ENCODE data around the gene SHC4.
"Not testable (repeated sequence)": the region's sequence is repeated elsewhere in the genome, so short reads cannot be mapped to it uniquely, and the experiment has no call there.

SHC4 gene

DNA sequence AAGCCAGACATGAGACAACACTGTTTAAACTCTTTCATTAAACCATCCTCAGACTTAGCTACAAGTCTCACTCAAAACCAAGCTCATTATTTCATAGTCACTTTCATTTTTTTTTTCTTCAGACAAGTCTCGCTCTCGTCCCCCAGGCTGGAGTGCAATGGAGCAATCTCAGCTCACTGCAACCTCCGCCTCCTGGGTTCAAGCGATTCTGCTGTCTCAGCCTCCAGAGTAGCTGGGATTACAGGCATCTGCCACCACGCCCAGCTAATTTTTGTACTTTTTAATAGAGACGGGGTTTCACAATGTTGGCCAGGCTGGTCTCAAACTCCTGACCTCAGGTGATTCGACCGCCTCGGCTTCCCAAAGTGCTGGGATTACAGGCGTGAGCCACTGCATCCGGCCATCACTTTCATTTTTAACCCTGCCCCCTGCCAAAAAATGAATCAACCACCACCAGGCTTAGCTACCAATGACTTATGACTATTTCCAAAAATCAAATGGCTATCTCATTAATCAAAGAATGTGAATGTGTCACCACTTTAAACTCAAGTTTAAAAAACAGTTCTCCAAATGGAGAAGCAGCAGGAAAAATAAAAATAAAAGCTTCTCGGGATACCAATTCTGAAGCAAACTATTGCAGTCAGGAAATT, 173.1 kb downstream of the SHC4 start:
- not testable (repeated sequence) for DNase-seq

DNA sequence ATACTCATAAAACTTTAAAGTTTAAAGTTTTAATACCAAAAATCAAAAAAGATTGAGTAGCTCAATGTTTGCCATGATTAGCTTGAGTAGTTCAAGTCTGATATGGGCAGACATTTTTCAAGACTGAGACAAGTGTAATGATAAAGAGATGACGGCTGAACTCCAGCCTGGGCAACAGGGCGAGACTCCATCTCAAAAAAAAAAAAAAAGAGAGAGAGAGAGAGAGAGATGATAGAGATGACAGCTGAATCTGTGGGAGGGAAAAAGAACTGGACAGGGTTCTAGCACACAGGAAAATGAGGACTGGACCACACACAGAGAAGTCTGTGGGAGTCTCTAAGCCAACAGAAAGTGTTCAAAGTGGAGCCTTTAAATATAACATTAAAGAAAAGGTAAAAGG, 178.0 kb downstream of the SHC4 start:
- no peak for DNase-seq

DNA sequence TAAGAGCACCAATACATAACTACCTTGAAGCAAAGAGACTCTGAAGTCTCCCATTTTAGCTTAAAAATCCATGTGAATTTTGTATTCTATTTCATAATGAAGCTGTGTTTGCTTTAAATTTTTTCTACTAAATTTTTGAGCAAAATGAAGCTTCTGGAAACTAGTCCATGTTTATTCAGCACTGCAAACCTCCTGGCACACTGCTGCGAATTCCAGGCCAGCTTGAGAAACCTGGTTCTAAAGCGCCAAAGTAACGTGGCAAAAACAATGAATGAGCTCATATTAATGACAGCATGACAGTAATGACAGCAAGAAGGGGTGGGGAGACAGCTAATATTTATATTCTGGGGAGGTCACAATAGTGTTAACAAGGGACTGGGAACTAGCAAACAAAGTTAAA, 178.5 kb downstream of the SHC4 start:
- no peak for DNase-seq

DNA sequence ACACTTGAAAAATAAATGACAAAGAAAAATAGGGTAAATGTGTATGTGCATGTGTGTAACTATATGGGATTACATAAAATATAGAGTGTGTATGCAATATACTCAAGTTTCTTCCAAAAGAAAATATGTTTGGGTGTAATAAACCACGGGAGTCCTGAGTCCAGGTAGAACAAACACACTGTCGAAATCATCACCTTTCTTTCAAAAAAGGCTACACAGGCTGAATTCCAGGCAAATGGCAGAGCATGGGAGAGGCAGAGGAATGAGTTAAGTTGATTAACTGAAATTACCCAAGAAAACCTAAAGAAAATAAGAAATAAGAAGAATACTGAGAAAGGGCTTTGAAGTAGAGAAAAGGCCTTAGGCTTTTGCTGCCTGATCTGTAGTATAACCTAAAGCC, 179.0 kb downstream of the SHC4 start:
- no peak for DNase-seq

DNA sequence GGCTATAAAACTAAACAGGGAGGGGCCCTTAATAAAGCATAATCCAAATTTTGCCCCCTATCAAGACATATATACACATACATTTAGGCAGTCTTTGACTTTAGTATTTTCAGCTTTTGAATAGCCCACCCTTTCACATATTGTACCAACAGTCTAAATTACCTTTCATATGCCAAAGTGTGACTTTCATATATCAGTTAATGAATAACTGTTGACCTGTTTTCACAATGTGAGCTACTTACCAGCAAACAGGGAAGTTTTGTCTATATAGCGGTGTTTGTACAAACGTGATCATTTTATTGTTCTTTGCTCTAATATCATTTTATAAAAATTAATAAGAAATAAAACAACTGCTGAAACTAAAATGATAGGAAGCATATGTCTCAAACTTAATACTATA, 180.8 kb downstream of the SHC4 start:
- no peak for DNase-seq

DNA sequence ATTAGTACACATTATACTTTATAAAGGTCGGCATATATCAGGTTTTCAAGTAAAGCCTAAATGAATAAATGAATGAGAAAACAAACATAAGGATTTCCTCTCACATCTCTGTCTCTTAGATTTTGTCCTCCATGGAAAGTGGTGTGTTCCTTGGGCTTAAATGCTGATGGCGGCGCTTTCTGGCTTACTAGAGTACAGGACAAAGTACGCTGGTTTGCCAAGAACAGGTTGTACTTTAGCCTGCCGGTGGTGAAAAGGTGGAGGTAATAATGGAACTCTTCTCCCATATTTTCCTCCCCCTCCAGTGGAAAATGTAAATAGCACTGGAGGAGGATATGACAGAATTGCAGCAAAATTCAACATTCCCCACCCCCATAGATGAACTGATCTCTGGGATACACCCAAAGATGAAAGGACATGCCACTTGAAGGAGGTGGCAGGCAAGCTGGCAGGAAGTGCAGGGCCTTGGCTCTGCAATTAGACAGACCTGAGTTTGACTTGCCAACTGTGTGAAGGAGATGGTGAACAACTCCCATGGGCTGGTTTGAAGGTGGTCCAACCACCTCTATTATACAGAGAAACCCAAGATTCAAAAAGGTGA, 182.1 kb downstream of the SHC4 start:
- DNase-seq: no peak

DNA sequence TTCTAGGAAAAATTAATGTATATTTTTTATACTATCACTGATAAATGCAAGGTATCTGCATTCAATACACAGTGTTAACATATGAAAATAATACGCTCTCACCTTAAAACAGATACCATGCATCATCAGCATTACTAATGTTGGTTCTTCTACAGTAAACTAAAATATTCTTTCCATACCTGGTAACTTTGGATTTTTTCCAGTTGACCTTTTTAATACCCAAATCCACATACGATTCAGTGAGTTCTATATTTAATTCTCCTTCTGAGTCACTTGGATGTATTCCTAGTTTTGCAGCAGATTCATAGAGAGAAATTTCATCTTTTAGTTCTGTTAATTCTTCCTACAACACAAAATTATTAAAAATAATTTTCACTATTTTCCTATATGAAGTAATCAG, 182.7 kb downstream of the SHC4 start:
- no peak for DNase-seq

DNA sequence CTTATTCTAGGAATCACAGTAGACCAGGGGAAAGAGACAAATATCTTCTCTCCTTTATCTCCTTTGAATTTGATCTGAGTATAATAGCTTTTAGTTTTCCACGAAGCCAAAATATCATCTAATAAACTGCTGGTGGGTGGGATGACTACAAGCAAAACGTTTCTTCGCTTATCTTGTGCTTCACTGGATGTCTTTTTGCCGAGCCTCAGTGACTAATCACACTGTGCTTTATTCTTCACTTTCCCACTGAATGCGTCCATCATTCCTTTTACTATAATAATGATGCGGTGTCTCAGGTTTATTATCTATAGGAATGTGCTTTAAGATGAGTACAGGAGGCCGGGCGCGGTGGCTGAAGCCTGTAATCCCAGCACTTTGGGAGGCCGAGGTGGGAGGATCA, 185.4 kb downstream of the SHC4 start:
- DNase-seq: no peak

DNA sequence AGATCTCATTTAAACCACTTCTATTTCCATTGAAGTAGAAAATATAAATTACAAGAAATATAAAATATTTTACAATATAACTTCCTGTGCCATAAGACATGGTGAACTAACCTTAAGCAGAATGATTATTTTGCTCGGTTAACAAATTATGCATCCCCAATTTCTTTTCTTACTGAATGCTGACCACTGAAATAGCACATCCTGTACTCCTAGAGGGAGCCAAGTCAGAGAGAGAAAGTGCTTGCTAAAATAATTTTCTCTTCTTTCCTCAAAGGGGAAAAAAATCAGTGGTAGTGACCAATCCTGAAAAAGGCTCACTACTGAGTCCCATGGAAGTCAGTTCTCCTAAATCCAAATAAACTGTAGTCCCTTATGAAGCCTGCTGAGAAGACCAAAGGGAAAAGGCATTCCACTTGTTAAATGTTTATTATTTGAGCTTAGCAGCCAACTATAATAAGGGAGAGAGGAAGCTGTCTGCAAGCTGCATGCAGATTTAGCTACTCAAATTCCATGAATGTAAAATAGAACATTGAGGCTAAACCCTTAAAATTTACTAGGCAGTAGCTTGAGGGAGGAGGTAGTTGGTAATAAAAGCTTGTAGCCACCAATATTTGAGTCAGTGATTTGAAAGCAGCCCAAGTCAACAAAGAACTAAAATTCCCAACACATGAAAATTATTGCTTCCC, 185.9 kb downstream of the SHC4 start:
- no peak for DNase-seq

DNA sequence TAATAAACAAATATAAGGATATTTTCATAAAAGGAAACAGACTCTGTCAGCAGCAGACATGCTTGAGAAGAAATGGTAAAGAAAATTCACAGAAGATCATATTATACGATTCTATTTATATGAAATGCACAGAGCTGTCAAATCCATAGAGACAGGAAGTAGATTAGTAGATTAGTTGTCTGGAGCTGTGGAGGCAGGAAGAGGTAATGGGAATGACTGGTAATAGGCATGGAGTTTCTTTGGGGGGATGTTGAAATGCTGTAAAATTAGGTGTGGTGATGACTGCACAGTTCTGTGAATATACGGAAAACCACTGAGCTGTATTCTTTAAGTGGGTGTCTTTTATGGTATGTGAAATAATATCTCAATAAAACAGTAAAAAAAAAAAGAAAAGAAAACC, 188.2 kb downstream of the SHC4 start:
- DNase-seq: no peak

DNA sequence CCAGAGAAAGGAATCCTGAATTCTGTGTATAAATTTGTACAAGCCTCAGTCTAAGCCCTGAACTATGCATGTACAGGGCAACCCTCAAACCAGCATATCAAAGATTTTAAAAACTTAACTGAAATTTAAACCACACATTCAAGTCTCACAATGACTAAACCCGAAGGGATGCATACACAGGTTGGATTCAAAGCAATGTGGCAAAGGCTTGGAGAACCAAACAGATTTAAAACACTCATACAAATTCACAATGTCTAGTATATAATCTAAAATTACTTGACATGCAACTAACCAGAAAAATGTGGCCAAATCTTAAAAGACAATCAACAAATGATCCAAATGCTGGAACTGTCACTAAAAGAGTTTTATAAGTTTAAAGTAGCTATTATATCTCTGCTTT, 189.2 kb downstream of the SHC4 start:
- no peak for DNase-seq

Measured in stimulated activated CD4-positive, alpha-beta T cell treated with anti-CD3 and anti-CD28 coated beads, Interleukin-2, amount 100 ng/mL, for 48 hours (primary cell).